Gastrocnemius medialis (tissue), 4 donors: ENCODE results near the gene ANKRD17. TPM values are rescaled to one million over a fixed set of nuclear protein-coding genes. Genes with fewer than 3 reads are reported as not detected.

Experiments used
- ATAC-seq, 2 donors: fragments of 150-250 bp; one replicate each; pipeline ENCODE4 v1.9.1; 2016
- DNase-seq, 2 donors: peaks; one replicate each; pipeline ENCODE4 v3.0.0-alpha.2; 2019
- H3K27ac ChIP-seq, 4 donors: fragments of 200-600 bp; sonication (generic); 1 replicate in 1 of 4; 2 replicates in 3 of 4; pipeline ENCODE4 v1.5.1; 2016 to 2018; ENCODE audit warnings: mild to moderate bottlenecking in 2 of 4, moderate library complexity in 1 of 4
- H3K27me3 ChIP-seq, 3 donors: fragments of 200-600 bp; sonication (generic) in 2 of 3; 1 replicate in 1 of 3; 2 replicates in 2 of 3; pipeline versions ENCODE4 v1.5.1 to v1.6.0; 2016 to 2019; ENCODE audit warnings: mild to moderate bottlenecking in 1 of 3, moderate library complexity in 1 of 3
- H3K36me3 ChIP-seq, 2 donors: fragments of 200-600 bp; sonication (generic) in 1 of 2; one replicate each; pipeline ENCODE4 v1.5.1; 2017 to 2018
- H3K4me1 ChIP-seq, 2 donors: fragments of 200-600 bp; sonication (generic) in 1 of 2; one replicate each; pipeline ENCODE4 v1.5.1; 2016 to 2017; ENCODE audit warnings: mild to moderate bottlenecking in 2 of 2
- H3K4me3 ChIP-seq, 4 donors: fragments of 200-600 bp; sonication (generic) in 3 of 4; 1 replicate in 1 of 4; 2 replicates in 3 of 4; pipeline ENCODE4 v1.5.1; 2016 to 2019; ENCODE audit warnings: mild to moderate bottlenecking in 2 of 4
- H3K9me3 ChIP-seq, 3 donors: fragments of 200-600 bp; sonication (generic) in 2 of 3; 1 replicate in 1 of 3; 2 replicates in 2 of 3; pipeline ENCODE4 v1.5.1; 2016 to 2019
- POLR2A ChIP-seq, 2 donors: fragments of 450-650 bp; IDR thresholded peaks; one replicate each; pipeline ENCODE4 v1.6.1; 2017; ENCODE audit warnings: antibody characterized with exemption in 2 of 2, mild to moderate bottlenecking in 2 of 2, moderate library complexity in 2 of 2
- in situ Hi-C, 4 donors: fragments of 200-750 bp; cut with MboI; loops; one replicate each; pipeline versions ENCODE4 v1.15.0 to v1.8.0; 2017; ENCODE audit warnings: low sequenced_read_pairs in 4 of 4
- intact Hi-C: fragments of 100-400 bp; cut with DNase I; formaldehyde crosslinking; loops from one replicate; pipeline ENCODE4 v1.15.1; 2023; ENCODE audit warnings: low total_unique reads
- total RNA-seq, 4 donors: library from RNA; depleted of rRNA; stranded (reverse); fragments of >200 nt; gene quantifications; one replicate each; pipeline versions ENCODE4 v1.1.0 to v1.2.3, GENCODE V29; 2016
- TF ChIP-seq, protein P1 (sequence below), 5 experiments: fragments of 450-650 bp in 3 of 5; fragments of 200-600 bp in 2 of 5; sonication (generic) in 2 of 5; IDR thresholded peaks in 4 of 5; conservative IDR thresholded peaks in 1 of 5; 1 replicate in 4 of 5; 2 replicates in 1 of 5; pipeline ENCODE4 v1.5.1; 2016 to 2019; ENCODE audit warnings: antibody characterized with exemption in 5 of 5, mild to moderate bottlenecking in 3 of 5, moderate library complexity in 3 of 5

ANKRD17 gene
- total RNA-seq, 4 donors from 2014 or later = 40.8 to 68.5 (median 54.8) TPM

DNA sequence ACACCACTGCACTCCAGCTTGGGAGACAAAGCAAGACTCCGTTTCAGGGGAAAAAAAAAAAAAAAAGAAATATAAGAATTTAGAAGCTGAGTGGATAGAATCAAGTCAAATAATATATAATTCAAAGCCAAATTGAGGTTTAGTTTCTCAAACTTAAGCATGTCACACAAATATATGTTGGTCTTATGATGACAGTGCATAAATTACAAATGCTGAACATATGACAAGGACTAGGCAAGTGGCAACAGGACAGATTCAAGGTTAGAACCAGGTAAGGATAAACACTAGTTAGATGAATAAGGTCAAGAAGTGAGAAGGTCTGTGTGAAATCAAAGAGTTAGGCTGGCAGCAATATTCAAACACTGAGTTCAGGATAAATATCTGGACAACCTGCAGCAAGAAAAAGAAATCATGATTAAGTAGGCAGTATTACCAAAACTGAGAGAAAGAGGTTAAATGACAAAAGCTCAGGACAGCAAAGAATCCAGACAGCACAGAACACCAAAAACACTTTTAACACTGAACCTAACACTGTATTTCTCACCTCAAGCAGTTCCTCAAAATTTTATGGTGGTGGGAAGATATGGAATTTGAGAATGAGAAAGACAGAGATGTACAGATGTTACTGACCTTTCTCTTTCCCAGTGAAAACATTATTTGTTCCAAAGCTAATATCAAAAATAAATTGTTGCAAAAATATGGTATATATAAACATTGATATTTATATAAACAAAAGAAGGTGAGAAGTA is 45.4 kb downstream of the ANKRD17 start:
- H3K27me3 ChIP-seq = no peaks in the 10 kb centered on the region
- ATAC-seq = no peak
- no peak for DNase-seq
- H3K9me3 ChIP-seq = no peaks in the 10 kb centered on the region
- in situ Hi-C loops = no loop called here
- intact Hi-C loops = no loop called here
- H3K4me1 ChIP-seq = peaks cover 31 to 36% of the 10 kb centered on the region in 2 donors
- no peak overlapping the region for H3K4me3 ChIP-seq
- peak overlapping the region in 3 of 4 donors; percentile 33 to 38 (median 37) for H3K27ac ChIP-seq
- no peak for TF ChIP-seq POLR2A (IDR thresholded peaks at IDR 0.05)
- TF ChIP-seq, protein P1, sequence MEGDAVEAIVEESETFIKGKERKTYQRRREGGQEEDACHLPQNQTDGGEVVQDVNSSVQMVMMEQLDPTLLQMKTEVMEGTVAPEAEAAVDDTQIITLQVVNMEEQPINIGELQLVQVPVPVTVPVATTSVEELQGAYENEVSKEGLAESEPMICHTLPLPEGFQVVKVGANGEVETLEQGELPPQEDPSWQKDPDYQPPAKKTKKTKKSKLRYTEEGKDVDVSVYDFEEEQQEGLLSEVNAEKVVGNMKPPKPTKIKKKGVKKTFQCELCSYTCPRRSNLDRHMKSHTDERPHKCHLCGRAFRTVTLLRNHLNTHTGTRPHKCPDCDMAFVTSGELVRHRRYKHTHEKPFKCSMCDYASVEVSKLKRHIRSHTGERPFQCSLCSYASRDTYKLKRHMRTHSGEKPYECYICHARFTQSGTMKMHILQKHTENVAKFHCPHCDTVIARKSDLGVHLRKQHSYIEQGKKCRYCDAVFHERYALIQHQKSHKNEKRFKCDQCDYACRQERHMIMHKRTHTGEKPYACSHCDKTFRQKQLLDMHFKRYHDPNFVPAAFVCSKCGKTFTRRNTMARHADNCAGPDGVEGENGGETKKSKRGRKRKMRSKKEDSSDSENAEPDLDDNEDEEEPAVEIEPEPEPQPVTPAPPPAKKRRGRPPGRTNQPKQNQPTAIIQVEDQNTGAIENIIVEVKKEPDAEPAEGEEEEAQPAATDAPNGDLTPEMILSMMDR (IDR thresholded peaks at IDR 0.05 in 4 of 5, conservative IDR thresholded peaks at IDR 0.05 in 1 of 5) = no peak
- H3K36me3 ChIP-seq = no peaks in the 10 kb centered on the region

DNA sequence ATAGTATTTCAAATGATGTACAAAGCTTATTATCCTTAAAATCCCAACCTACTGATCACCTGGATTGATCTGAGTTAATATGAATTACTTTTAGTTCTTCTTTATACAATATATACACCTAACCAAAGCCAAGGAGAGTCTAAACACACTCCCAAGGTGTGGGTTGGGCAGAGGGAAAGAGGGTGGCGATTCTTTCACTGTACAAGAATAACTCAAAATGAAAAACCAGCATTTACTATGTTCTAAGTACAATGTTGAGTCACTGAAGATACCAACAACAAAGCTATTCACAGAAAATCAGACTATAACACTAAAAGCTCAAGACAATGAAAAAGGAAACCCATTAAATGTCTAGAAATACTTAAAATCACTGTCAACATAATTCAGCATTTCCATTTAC is 46.6 kb downstream of the ANKRD17 start:
- H3K9me3 ChIP-seq = no peaks in the 10 kb centered on the region
- DNase-seq (no peak), ATAC-seq (no peak)
- intact Hi-C loops = no loop called here
- peaks cover 31 to 37% of the 10 kb centered on the region in 2 donors for H3K4me1 ChIP-seq
- no peak overlapping the region for H3K4me3 ChIP-seq
- in situ Hi-C loops = no loop called here
- TF ChIP-seq POLR2A (IDR thresholded peaks at IDR 0.05) = no peak
- TF ChIP-seq, protein P1 (IDR thresholded peaks at IDR 0.05 in 4 of 5, conservative IDR thresholded peaks at IDR 0.05 in 1 of 5) = no peak
- no peak overlapping the region for H3K27ac ChIP-seq
- H3K36me3 ChIP-seq = no peaks in the 10 kb centered on the region
- H3K27me3 ChIP-seq = no peaks in the 10 kb centered on the region

DNA sequence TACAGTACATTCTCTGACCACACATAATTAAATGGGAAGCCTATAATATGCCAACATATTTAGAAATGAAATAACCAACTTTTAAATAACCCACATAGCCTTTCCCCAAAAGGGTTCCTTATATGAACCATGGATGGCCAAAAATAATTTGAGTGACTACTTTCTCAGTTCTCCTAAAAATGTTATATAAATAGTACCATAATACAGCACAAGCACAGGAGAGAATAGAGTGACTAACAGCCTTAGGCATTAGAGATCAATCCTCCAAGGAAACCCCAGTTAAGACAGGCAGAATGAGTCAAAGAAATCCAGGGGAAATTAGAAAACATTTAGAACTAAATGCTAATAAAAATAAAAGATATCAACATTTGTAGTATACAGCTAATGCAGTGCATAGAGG is 50.2 kb downstream of the ANKRD17 start:
- DNase-seq (no peak), ATAC-seq (peak in 1 of 2 donors; percentile 45)
- Histone ChIP-seq H3K4me3 (no peak overlapping the region), H3K4me1 (peaks cover 22 to 36% of the 10 kb centered on the region in 2 donors), H3K9me3 (no peaks in the 10 kb centered on the region), H3K27ac (peak overlapping the region; percentile 1 to 40 (median 19)), H3K36me3 (no peaks in the 10 kb centered on the region), H3K27me3 (no peaks in the 10 kb centered on the region)
- intact Hi-C loops (no loop called here), in situ Hi-C loops (no loop called here)
- TF ChIP-seq, protein P1 (IDR thresholded peaks at IDR 0.05 in 4 of 5, conservative IDR thresholded peaks at IDR 0.05 in 1 of 5) = no peak
- TF ChIP-seq POLR2A (IDR thresholded peaks at IDR 0.05) = no peak

DNA sequence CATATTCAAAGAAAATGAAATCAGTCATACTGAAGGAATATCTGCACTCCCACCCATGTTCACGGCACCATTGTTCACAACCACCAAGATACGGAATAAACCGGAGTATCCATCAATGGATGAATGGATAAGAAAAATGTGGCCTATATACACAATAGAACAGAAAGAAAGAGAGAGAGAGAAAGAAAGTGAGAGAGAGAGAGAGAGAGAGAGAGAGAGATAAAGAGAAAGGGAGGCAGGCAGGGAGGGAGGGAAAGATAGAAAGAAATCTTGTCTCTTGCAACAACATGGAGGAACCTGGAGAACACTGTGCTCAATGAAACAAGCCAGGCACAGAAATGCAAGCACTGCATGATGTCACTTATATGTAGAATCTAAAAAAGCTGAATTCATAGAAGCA is 52.4 kb downstream of the ANKRD17 start:
- Histone ChIP-seq H3K27me3 (no peaks in the 10 kb centered on the region), H3K4me3 (no peak overlapping the region), H3K9me3 (no peaks in the 10 kb centered on the region), H3K4me1 (peaks cover 17 to 29% of the 10 kb centered on the region in 2 donors), H3K27ac (peak overlapping the region in 2 of 4 donors; percentile 20 to 40), H3K36me3 (no peaks in the 10 kb centered on the region)
- DNase-seq (no peak), ATAC-seq (no peak)
- in situ Hi-C loops (no loop called here), intact Hi-C loops (no loop called here)
- TF ChIP-seq, protein P1 (IDR thresholded peaks at IDR 0.05 in 4 of 5, conservative IDR thresholded peaks at IDR 0.05 in 1 of 5) = no peak
- TF ChIP-seq POLR2A (IDR thresholded peaks at IDR 0.05) = no peak
